PC-9 (cell line): ENCODE measurements around the gene STK38L. TPM values are rescaled to one million over a fixed set of nuclear protein-coding genes. Genes with fewer than 3 reads are reported as not detected.

Experiments
- BruUV-seq: library from RNA; stranded (reverse); fragments of 400-500 nt; replicated peaks from 2 replicates; lab custom pipeline; 2021; lab: Mats Ljungman, UMichigan
- CTCF ChIA-PET: fragments of 300-600 bp; sonication (Branson Sonifier 250); formaldehyde crosslinking; loops from one replicate; lab custom pipeline; 2022; ENCODE audit warnings: antibody characterized with exemption; lab: Charles Lee
- POLR2A ChIA-PET: fragments of 300-600 bp; sonication (Branson Sonifier 250); formaldehyde crosslinking; loops from one replicate; lab custom pipeline; 2022; ENCODE audit warnings: antibody characterized with exemption; ENCODE audit not compliant: unreplicated experiment; lab: Charles Lee
- DNase-seq, 2 experiments: peaks; one replicate each; pipeline versions ENCODE4 v3.0.0 to v3.0.0-alpha.2; 2015 to 2022; ENCODE audit warnings: mixed read lengths in 1 of 2
- H2AFZ ChIP-seq: fragments of 200-600 bp; sonication (generic); 2 replicates; pipeline ENCODE4 v1.8.1; 2017; ENCODE audit warnings: antibody characterized with exemption
- H3F3A ChIP-seq: fragments of 200-600 bp; sonication (generic); 2 replicates; pipeline ENCODE4 v1.8.1; 2017; ENCODE audit warnings: antibody characterized with exemption, mild to moderate bottlenecking, low read depth; ENCODE audit not compliant: insufficient read depth
- H3K27ac ChIP-seq: fragments of 200-600 bp; sonication (generic); 2 replicates; pipeline ENCODE4 v1.6.1; 2016; ENCODE audit warnings: mixed run types
- H3K27me3 ChIP-seq: fragments of 200-600 bp; sonication (generic); 2 replicates; pipeline ENCODE4 v1.6.1; 2016; ENCODE audit warnings: low read depth, mixed run types; ENCODE audit not compliant: insufficient read depth
- H3K36me3 ChIP-seq: fragments of 200-600 bp; sonication (generic); 2 replicates; pipeline ENCODE4 v1.6.1; 2016; ENCODE audit warnings: low read depth, mixed run types
- H3K4me1 ChIP-seq: fragments of 200-600 bp; sonication (generic); replicated peaks from 2 replicates; pipeline ENCODE4 v1.6.1; 2016; ENCODE audit warnings: mixed run types; ENCODE audit not compliant: insufficient read depth
- H3K4me2 ChIP-seq: fragments of 200-600 bp; sonication (generic); 2 replicates; pipeline ENCODE4 v1.6.1; 2017; ENCODE audit warnings: mixed run types
- H3K4me3 ChIP-seq: fragments of 200-600 bp; sonication (generic); 2 replicates; pipeline ENCODE4 v1.6.1; 2016; ENCODE audit warnings: mixed run types
- H3K79me2 ChIP-seq: fragments of 200-600 bp; sonication (generic); 2 replicates; pipeline ENCODE4 v1.6.1; 2017; ENCODE audit warnings: low read depth, mixed run types
- H3K9me2 ChIP-seq: fragments of 200-600 bp; sonication (generic); 2 replicates; pipeline ENCODE4 v1.8.1; 2017; ENCODE audit warnings: mild to moderate bottlenecking; ENCODE audit not compliant: insufficient read depth
- H3K9me3 ChIP-seq: fragments of 200-600 bp; sonication (generic); 2 replicates; pipeline ENCODE4 v1.8.1; 2016; ENCODE audit warnings: low read depth; ENCODE audit not compliant: insufficient read depth
- H4K20me1 ChIP-seq: fragments of 200-600 bp; sonication (generic); 2 replicates; pipeline ENCODE4 v1.8.1; 2017; ENCODE audit not compliant: insufficient read depth
- CTCF ChIP-seq: fragments of 200-600 bp; sonication (generic); conservative IDR thresholded peaks from 2 replicates; pipeline ENCODE4 v1.6.1; 2017; ENCODE audit warnings: mixed run types, antibody characterized with exemption, mild to moderate bottlenecking, moderate library complexity
- EZH2 ChIP-seq: fragments of 200-600 bp; sonication (generic); IDR thresholded peaks from 2 replicates; pipeline ENCODE4 v1.8.0; 2017; ENCODE audit warnings: antibody characterized with exemption, low read depth
- intact Hi-C: fragments of 100-400 bp; cut with micrococcal nuclease; formaldehyde crosslinking; loops from one replicate; pipeline ENCODE4 v1.10.0; 2022; ENCODE audit not compliant: unreplicated experiment
- total RNA-seq: library from RNA; stranded (reverse); gene quantifications from 2 replicates; pipeline ENCODE4 v1.2.3, GENCODE V29; 2021

Gene STK38L
- total RNA-seq, 1 experiment from 2014 or later = 34.7 TPM

- no peaks in the 10 kb centered on the region for H3K9me3 ChIP-seq
- peaks cover 6% of the 10 kb centered on the region; the same call in 1 of the 2 replicates for H3K79me2 ChIP-seq
- H3K4me2 ChIP-seq = no peak overlapping the region
- CTCF ChIA-PET = no interaction called here
- no peaks in the 10 kb centered on the region for H3K9me2 ChIP-seq
- H3K4me3 ChIP-seq = no peak overlapping the region
- H3K4me1 ChIP-seq = no peaks in the 10 kb centered on the region
- no peak overlapping the region for H2AFZ ChIP-seq
- H3K36me3 ChIP-seq = no peaks in the 10 kb centered on the region
- DNase-seq = no peak
- POLR2A ChIA-PET = interaction anchor here (0.6 kb wide), 1 partner anchor 472 kb away, joined by 5 read pairs; no protein-coding TSS in a partner anchor
- intact Hi-C loops = no loop called here
- H3K27me3 ChIP-seq = no peaks in the 10 kb centered on the region
- no TSS peak for BruUV-seq
- H4K20me1 ChIP-seq = no peaks in the 10 kb centered on the region
- TF ChIP-seq CTCF = no peak
- no peak for TF ChIP-seq EZH2
- H3K27ac ChIP-seq = no peak overlapping the region
- no peaks in the 10 kb centered on the region for H3F3A ChIP-seq
These were observed 46.5 kb downstream of the STK38L start for GRCh38 chr12:27290501-27291168.

GRCh38 chr12:27291862-27292261, 47.8 kb downstream of the STK38L start:
- Histone ChIP-seq H3K9me3 (no peaks in the 10 kb centered on the region), H3K79me2 (peaks cover 6% of the 10 kb centered on the region; the same call in 1 of the 2 replicates), H3K9me2 (no peaks in the 10 kb centered on the region), H3K4me1 (no peaks in the 10 kb centered on the region), H3K27me3 (no peaks in the 10 kb centered on the region), H2AFZ (no peak overlapping the region), H3K36me3 (no peaks in the 10 kb centered on the region), H3F3A (no peaks in the 10 kb centered on the region), H3K4me3 (no peak overlapping the region), H3K27ac (no peak overlapping the region), H4K20me1 (no peaks in the 10 kb centered on the region), H3K4me2 (no peak overlapping the region)
- no peak for DNase-seq
- CTCF ChIA-PET = no interaction called here
- TF ChIP-seq EZH2 (no peak), CTCF (no peak)
- intact Hi-C loops = no loop called here
- POLR2A ChIA-PET = no interaction called here
- no TSS peak for BruUV-seq

GRCh38 chr12:27292718-27293117, 48.6 kb downstream of the STK38L start:
- TF ChIP-seq EZH2 = no peak
- TF ChIP-seq CTCF = no peak
- Histone ChIP-seq H3K4me3 (no peak overlapping the region), H3K9me2 (no peaks in the 10 kb centered on the region), H3K36me3 (no peaks in the 10 kb centered on the region), H3K27me3 (no peaks in the 10 kb centered on the region), H3F3A (no peaks in the 10 kb centered on the region), H2AFZ (no peak overlapping the region), H3K27ac (no peak overlapping the region), H3K9me3 (no peaks in the 10 kb centered on the region), H3K4me1 (no peaks in the 10 kb centered on the region), H4K20me1 (no peaks in the 10 kb centered on the region), H3K4me2 (no peak overlapping the region), H3K79me2 (peaks cover 6% of the 10 kb centered on the region; the same call in 1 of the 2 replicates)
- BruUV-seq = no TSS peak
- ChIA-PET CTCF (no interaction called here), POLR2A (no interaction called here)
- intact Hi-C loops = no loop called here
- no peak for DNase-seq
